NT2/D1 (cell line): ENCODE measurements around the gene SLC38A6.

Source experiments
- SUZ12 ChIP-seq: IDR thresholded peaks from 2 replicates; pipeline ENCODE4 v1.6.1; 2011; ENCODE audit not compliant: insufficient read length, insufficient read depth; ENCODE audit errors: extremely low read depth
- YY1 ChIP-seq: IDR thresholded peaks from 2 replicates; pipeline ENCODE4 v1.6.1; 2011; ENCODE audit not compliant: insufficient read length, insufficient read depth
- ZNF274 ChIP-seq: IDR thresholded peaks from 2 replicates; pipeline ENCODE4 v1.6.1; 2011; ENCODE audit warnings: mild to moderate bottlenecking, low read depth, low read length

DNA sequence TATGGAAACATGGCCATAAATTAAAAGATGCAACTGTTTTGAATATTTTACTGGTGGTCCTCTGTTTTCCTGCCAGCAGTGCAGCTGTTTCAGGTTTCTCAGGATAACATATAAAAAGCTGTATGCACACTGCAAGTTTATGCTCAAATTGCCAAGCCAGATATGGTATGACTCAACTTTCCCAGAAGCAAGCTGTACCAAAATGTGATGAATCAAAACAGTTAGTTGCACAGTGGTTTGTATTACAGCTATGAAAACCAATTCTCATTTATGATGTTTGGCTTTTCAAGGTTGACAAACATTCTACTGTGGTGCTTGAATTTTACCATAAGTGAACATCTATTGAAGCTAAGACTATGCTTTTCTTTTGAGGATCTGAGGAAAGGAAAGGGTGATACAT lies 15.6 kb upstream of the SLC38A6 start:
- no peak for TF ChIP-seq ZNF274
- no peak for TF ChIP-seq YY1
- TF ChIP-seq SUZ12, result no peak
